Neural crest cell (in vitro differentiated cells): Measurements from ENCODE around the gene ACMSD. TPM values are rescaled to one million over a fixed set of nuclear protein-coding genes. Genes with fewer than 3 reads are reported as not detected.

Source experiments
- DNase-seq: peaks from one replicate; pipeline ENCODE4 v3.0.0; 2021; ENCODE audit warnings: low read depth, mixed read lengths, low spot score
- H3K27ac Mint-ChIP-seq: one replicate; pipeline ENCODE4 v1.8.0; 2021; ENCODE audit warnings: mild to moderate bottlenecking, mixed read lengths; ENCODE audit not compliant: unreplicated experiment
- H3K27me3 Mint-ChIP-seq: 2 replicates; pipeline ENCODE4 v1.8.0; 2021; ENCODE audit warnings: low read depth, mild to moderate bottlenecking, mixed read lengths
- H3K36me3 Mint-ChIP-seq: 2 replicates; pipeline ENCODE4 v1.8.0; 2021; ENCODE audit warnings: low read depth, mild to moderate bottlenecking, mixed read lengths
- H3K4me1 Mint-ChIP-seq: 2 replicates; pipeline ENCODE4 v1.8.0; 2021; ENCODE audit warnings: mixed read lengths
- H3K4me3 Mint-ChIP-seq: one replicate; pipeline ENCODE4 v1.8.0; 2021; ENCODE audit warnings: mild to moderate bottlenecking, mixed read lengths
- H3K9me3 Mint-ChIP-seq: 2 replicates; pipeline ENCODE4 v1.8.0; 2021; ENCODE audit warnings: mixed read lengths
- long read RNA-seq: library from polyadenylated mRNA; unstranded; transcript quantifications from one replicate; pipeline ENCODE4 v2.0.0, GENCODE V29; 2020
- total RNA-seq: library from RNA; stranded (reverse); gene quantifications from 2 replicates; pipeline ENCODE4 v1.2.1, GENCODE V29; 2021
- TF ChIP-seq, protein P1 (sequence below): fragments of 200-600 bp; sonication (generic); conservative IDR thresholded peaks from 2 replicates; pipeline ENCODE4 v1.5.0; 2021; ENCODE audit warnings: antibody characterized with exemption, mild to moderate bottlenecking

ACMSD gene
- not detected in 2 replicates for total RNA-seq
- long read RNA-seq, partial matches to known transcripts: 0 of 3 reads
- long read RNA-seq, other reads (novel, unspliced or antisense): 3 of 3 reads

DNA sequence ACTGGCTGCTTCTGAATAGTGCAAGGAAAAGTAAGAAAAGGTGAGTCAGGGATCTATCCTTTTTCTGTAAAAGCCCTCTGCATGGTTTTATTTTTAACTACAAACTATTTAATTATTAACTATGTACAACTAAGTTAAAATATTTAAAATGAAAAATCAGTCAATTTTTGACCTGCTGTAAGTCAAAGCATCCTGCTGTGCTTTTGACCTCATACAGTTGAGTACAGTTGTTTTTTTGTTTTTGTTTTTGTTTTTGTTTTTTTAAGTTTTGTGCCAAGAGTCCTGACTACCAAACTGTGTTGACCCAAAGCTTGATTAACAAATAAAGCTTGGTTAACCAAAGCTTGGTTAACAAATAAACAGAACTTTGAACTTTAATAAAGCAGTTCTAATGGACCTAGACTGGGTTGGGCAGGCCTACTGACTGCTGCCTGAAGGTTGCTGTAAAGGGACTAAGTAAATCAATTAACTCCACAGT is at the start of gene ACMSD:
ACMSD (plus strand) TSS at position 474 of the 478 bp plus-strand sequence. CDS start 67 bp downstream, outside the sequence.
- TF ChIP-seq, protein P1, sequence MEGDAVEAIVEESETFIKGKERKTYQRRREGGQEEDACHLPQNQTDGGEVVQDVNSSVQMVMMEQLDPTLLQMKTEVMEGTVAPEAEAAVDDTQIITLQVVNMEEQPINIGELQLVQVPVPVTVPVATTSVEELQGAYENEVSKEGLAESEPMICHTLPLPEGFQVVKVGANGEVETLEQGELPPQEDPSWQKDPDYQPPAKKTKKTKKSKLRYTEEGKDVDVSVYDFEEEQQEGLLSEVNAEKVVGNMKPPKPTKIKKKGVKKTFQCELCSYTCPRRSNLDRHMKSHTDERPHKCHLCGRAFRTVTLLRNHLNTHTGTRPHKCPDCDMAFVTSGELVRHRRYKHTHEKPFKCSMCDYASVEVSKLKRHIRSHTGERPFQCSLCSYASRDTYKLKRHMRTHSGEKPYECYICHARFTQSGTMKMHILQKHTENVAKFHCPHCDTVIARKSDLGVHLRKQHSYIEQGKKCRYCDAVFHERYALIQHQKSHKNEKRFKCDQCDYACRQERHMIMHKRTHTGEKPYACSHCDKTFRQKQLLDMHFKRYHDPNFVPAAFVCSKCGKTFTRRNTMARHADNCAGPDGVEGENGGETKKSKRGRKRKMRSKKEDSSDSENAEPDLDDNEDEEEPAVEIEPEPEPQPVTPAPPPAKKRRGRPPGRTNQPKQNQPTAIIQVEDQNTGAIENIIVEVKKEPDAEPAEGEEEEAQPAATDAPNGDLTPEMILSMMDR: no peak
- Mint-ChIP-seq H3K4me3 (no peak within 1 kb of the TSS), H3K9me3 (peaks cover 10% of the 10 kb centered on the region), H3K27me3 (peaks cover 2% of the 10 kb centered on the region), H3K27ac (no peak within 1 kb of the TSS), H3K4me1 (no peaks in the 10 kb centered on the region), H3K36me3 (peaks cover 2% of the 10 kb centered on the region)
- DNase-seq: no peak

DNA sequence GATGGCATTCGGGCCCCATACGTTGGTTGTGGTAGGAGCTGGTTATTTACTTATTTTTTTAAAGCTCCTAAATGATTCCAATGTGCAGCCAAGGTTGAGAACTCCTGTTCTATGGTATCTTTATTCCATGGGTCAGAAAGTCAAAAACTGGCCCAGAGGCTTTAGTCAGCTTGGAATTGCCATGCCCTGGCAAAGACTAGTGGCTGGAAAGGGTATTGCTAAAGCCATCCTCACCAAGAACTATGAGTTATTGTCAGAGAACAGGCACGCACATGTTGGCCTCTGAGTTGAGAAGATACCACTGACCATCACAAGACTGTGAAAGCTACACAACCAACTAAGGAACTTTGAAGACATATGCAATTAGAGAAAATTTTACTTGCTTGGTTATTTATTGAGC is 47.9 kb upstream of the ACMSD start:
- no peaks in the 10 kb centered on the region for H3K27me3 Mint-ChIP-seq
- no peak for DNase-seq
- H3K27ac Mint-ChIP-seq: no peak overlapping the region
- H3K9me3 Mint-ChIP-seq: no peaks in the 10 kb centered on the region
- no peak overlapping the region for H3K4me3 Mint-ChIP-seq
- no peaks in the 10 kb centered on the region for H3K36me3 Mint-ChIP-seq
- H3K4me1 Mint-ChIP-seq: no peaks in the 10 kb centered on the region
- TF ChIP-seq, protein P1: peak; percentile 40

DNA sequence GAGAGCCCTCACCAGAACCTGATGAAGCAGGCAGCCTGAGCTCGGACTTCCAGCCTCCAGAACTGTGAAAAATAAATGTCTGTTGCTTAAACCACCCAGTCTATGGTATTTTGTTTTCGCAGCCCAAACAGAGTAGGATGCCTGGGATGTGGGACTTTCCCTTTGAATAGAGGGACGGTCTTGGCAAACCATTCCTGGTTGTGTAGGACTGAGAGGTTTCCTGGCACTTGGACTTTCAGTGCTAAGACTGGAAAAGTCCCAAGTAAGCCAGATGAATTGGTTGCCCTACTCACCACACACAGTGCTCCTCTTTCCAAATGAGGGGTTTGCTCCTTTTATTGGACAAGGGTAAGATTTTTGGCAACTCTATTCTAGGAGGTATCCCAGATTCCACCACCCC is 46.8 kb upstream of the ACMSD start:
- Mint-ChIP-seq H3K36me3 (no peaks in the 10 kb centered on the region), H3K27ac (no peak overlapping the region), H3K27me3 (no peaks in the 10 kb centered on the region), H3K9me3 (no peaks in the 10 kb centered on the region), H3K4me3 (no peak overlapping the region), H3K4me1 (no peaks in the 10 kb centered on the region)
- TF ChIP-seq, protein P1: no peak
- DNase-seq: no peak

DNA sequence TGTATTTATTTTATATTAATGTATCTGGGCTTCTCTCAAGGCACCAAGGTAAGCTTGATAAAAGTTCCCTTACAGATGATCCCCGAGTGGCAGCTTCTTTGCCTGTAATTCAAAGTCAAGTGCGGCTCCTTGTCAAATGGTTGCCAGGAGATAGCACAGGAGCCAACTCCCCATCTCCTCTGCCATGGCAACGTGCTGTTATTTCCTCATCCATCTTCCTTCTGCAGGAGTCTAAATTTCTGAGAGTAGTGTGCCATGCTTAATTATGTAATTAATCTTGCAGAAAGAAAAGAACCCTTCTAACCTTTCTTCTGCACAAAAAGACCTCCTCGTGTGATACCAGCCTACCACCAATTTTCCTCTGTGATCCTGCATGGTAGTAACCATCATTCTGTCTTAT is 46.2 kb upstream of the ACMSD start:
- DNase-seq: no peak
- TF ChIP-seq, protein P1: no peak
- Mint-ChIP-seq H3K4me1 (no peaks in the 10 kb centered on the region), H3K4me3 (no peak overlapping the region), H3K27ac (no peak overlapping the region), H3K27me3 (no peaks in the 10 kb centered on the region), H3K36me3 (no peaks in the 10 kb centered on the region), H3K9me3 (no peaks in the 10 kb centered on the region)

DNA sequence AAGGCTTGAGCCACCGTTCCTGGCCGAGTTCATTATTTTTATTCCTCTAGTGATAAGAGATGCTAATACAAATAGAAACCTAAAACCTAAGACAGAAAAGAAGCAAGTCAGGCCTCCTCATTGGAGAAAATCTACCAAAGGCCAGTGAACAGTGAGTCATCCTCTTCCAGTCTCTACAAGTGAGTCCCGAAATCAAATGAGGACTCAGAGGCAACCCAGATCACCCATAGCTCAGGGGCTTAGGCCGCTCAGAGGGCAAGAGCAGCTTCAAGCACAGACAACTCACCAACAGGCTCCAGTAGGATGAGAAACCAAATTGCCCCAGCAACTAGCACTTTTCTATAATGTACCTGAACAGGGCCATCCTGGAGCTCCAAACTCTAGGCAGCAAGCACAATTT is 42.7 kb upstream of the ACMSD start:
- DNase-seq: no peak
- H3K27ac Mint-ChIP-seq: no peak overlapping the region
- TF ChIP-seq, protein P1: no peak

DNA sequence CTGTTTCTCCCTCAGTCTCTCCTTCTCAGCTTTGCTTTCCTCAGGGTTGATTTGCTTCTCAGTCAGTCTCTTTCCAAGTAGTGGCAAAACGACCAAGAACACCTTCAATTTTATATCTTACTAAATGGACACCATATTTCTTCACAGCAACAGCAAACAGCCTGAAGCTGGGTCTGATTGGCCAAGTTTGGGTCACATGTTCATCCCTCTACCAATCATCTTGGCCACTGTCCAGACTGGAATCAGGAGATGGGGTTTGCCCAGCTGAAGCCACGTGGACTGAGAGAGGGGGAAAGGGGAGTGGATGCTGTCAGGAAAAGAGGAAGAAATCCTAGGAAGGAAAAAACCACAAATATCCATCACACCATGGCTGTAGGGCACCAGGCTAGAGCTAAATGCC is 42.0 kb upstream of the ACMSD start:
- Mint-ChIP-seq H3K27me3 (no peaks in the 10 kb centered on the region), H3K9me3 (peaks cover 3% of the 10 kb centered on the region), H3K4me3 (no peak overlapping the region), H3K27ac (no peak overlapping the region), H3K36me3 (peaks cover 2% of the 10 kb centered on the region), H3K4me1 (no peaks in the 10 kb centered on the region)
- DNase-seq: no peak
- TF ChIP-seq, protein P1: no peak

More for the DNA sequence above, 42.7 kb upstream of the ACMSD start:
- peaks cover 2% of the 10 kb centered on the region for H3K36me3 Mint-ChIP-seq
- no peaks in the 10 kb centered on the region for H3K27me3 Mint-ChIP-seq
- H3K4me1 Mint-ChIP-seq: no peaks in the 10 kb centered on the region
- no peak overlapping the region for H3K4me3 Mint-ChIP-seq
- peaks cover 3% of the 10 kb centered on the region for H3K9me3 Mint-ChIP-seq
